GOT3 (cell line): Measurements from ENCODE around the gene SKOR2.
"Not testable (repeated sequence)": the region's sequence is repeated elsewhere in the genome, so short reads cannot be mapped to it uniquely, and the experiment has no call there.

Experiments used
- DNase-seq: peaks from one replicate; lab custom pipeline; 2025; ENCODE audit warnings: mixed read lengths; lab: John Stamatoyannopoulos, UW

SKOR2 gene

GRCh38 chr18:47203626-47204464 lies 47.6 kb downstream of the SKOR2 start:
- no peak for DNase-seq

GRCh38 chr18:47195961-47196360 lies 55.5 kb downstream of the SKOR2 start:
- not testable (repeated sequence) for DNase-seq

- no peak for DNase-seq
Measured at GRCh38 chr18:47191961-47192360, 59.5 kb downstream of the SKOR2 start.

GRCh38 chr18:47187721-47188120 lies 63.7 kb downstream of the SKOR2 start:
- no peak for DNase-seq

GRCh38 chr18:47184419-47185050 lies 66.9 kb downstream of the SKOR2 start:
- DNase-seq = no peak

- DNase-seq = not testable (repeated sequence)
Measured at GRCh38 chr18:47182156-47182555, 69.3 kb downstream of the SKOR2 start.

GRCh38 chr18:47180765-47181164 lies 70.7 kb downstream of the SKOR2 start:
- DNase-seq = no peak

GRCh38 chr18:47179520-47179919 lies 71.9 kb downstream of the SKOR2 start:
- no peak for DNase-seq

- peak; percentile 46 for DNase-seq
Measured at GRCh38 chr18:47175898-47176575, 75.4 kb downstream of the SKOR2 start, which contains the start of gene IER3IP1. Gene IER3IP1, minus strand, starts transcription at chr18:47176364. Its CDS starts 87 bp downstream, at chr18:47176277.

GRCh38 chr18:47175283-47175897 lies 76.1 kb downstream of the SKOR2 start:
- DNase-seq = no peak

GRCh38 chr18:47174545-47175116 lies 76.8 kb downstream of the SKOR2 start:
- no peak for DNase-seq

GRCh38 chr18:47172476-47172875 lies 79.0 kb downstream of the SKOR2 start:
- DNase-seq = no peak

- no peak for DNase-seq
Measured at GRCh38 chr18:47168913-47169312, 82.5 kb downstream of the SKOR2 start.

- DNase-seq = no peak
Measured at GRCh38 chr18:47168509-47168908, 83.0 kb downstream of the SKOR2 start.

- DNase-seq = no peak
Measured at GRCh38 chr18:47166294-47166693, 85.2 kb downstream of the SKOR2 start.

- no peak for DNase-seq
Measured at GRCh38 chr18:47163241-47163640, 88.2 kb downstream of the SKOR2 start.

GRCh38 chr18:47160256-47160655 lies 91.2 kb downstream of the SKOR2 start:
- DNase-seq = no peak

- DNase-seq = not testable (repeated sequence)
Measured at GRCh38 chr18:47158404-47158803, 93.1 kb downstream of the SKOR2 start.
